GM23338 (cell line): ENCODE results near the gene TM9SF4. TPM values are rescaled to one million over a fixed set of nuclear protein-coding genes. Genes with fewer than 3 reads are reported as not detected.
"Not testable (repeated sequence)": the region's sequence is repeated elsewhere in the genome, so short reads cannot be mapped to it uniquely, and the experiment has no call there.

ENCODE experiments used
- ATAC-seq: fragments of 200-7000 bp; cut with Tn5 transposase; 3 replicates; pipeline ENCODE4 v1.9.1; 2020
- DNase-seq: peaks from one replicate; pipeline ENCODE4 v3.0.0-alpha.2; 2015; ENCODE audit warnings: low spot score
- H2AFZ ChIP-seq: fragments of 200-600 bp; sonication (generic); 2 replicates; pipeline ENCODE4 v1.8.0; 2016; ENCODE audit warnings: antibody characterized with exemption, mild to moderate bottlenecking, moderate library complexity
- H3F3A ChIP-seq: fragments of 200-600 bp; sonication (generic); replicated peaks from 2 replicates; pipeline ENCODE4 v1.8.0; 2017; ENCODE audit warnings: antibody characterized with exemption, mixed run types, low read depth
- H3K27ac ChIP-seq: fragments of 200-600 bp; sonication (generic); 2 replicates; pipeline ENCODE4 v1.6.1; 2016; ENCODE audit warnings: low read depth
- H3K27me3 ChIP-seq: fragments of 200-600 bp; sonication (generic); 2 replicates; pipeline ENCODE4 v1.8.0; 2016; ENCODE audit warnings: mild to moderate bottlenecking, mixed run types, moderate library complexity; ENCODE audit not compliant: insufficient read depth
- H3K36me3 ChIP-seq: fragments of 200-600 bp; sonication (generic); 2 replicates; pipeline ENCODE4 v1.8.0; 2016; ENCODE audit warnings: mild to moderate bottlenecking; ENCODE audit not compliant: insufficient read depth
- H3K4me1 ChIP-seq: fragments of 200-600 bp; sonication (generic); 2 replicates; pipeline ENCODE4 v1.8.0; 2016; ENCODE audit warnings: mild to moderate bottlenecking, moderate library complexity; ENCODE audit not compliant: insufficient read depth
- H3K4me2 ChIP-seq: fragments of 200-600 bp; sonication (generic); 2 replicates; pipeline ENCODE4 v1.7.1; 2017; ENCODE audit warnings: mixed run types
- H3K4me3 ChIP-seq: fragments of 200-600 bp; sonication (generic); 2 replicates; pipeline ENCODE4 v1.6.1; 2016; ENCODE audit warnings: mixed run types
- H3K79me2 ChIP-seq: fragments of 200-600 bp; sonication (generic); replicated peaks from 2 replicates; pipeline ENCODE4 v1.8.0; 2017; ENCODE audit warnings: mild to moderate bottlenecking; ENCODE audit not compliant: insufficient read depth
- H3K9me2 ChIP-seq: fragments of 200-600 bp; sonication (generic); 2 replicates; pipeline ENCODE4 v1.8.0; 2017; ENCODE audit not compliant: insufficient read depth
- H4K20me1 ChIP-seq: fragments of 200-600 bp; sonication (generic); replicated peaks from 2 replicates; pipeline ENCODE4 v1.8.0; 2017; ENCODE audit warnings: mild to moderate bottlenecking; ENCODE audit not compliant: insufficient read depth
- H3K27ac Mint-ChIP-seq: 2 replicates; pipeline ENCODE4 v1.8.0; 2020; ENCODE audit warnings: inconsistent platforms, mild to moderate bottlenecking, moderate library complexity, mixed read lengths
- H3K27me3 Mint-ChIP-seq: 3 replicates; pipeline ENCODE4 v1.8.0; 2022; ENCODE audit warnings: low read depth, mild to moderate bottlenecking, moderate library complexity, mixed read lengths, inconsistent platforms; ENCODE audit not compliant: insufficient read depth, poor library complexity
- H3K36me3 Mint-ChIP-seq: 3 replicates; pipeline ENCODE4 v1.8.0; 2021; ENCODE audit warnings: low read depth, mild to moderate bottlenecking, inconsistent platforms, moderate library complexity, mixed read lengths
- H3K4me1 Mint-ChIP-seq: 3 replicates; pipeline ENCODE4 v1.8.0; 2020; ENCODE audit warnings: mild to moderate bottlenecking, inconsistent platforms, mixed read lengths
- H3K4me3 Mint-ChIP-seq: 3 replicates; pipeline ENCODE4 v1.8.0; 2021; ENCODE audit warnings: moderate library complexity, mild to moderate bottlenecking, inconsistent platforms, mixed read lengths
- H3K9me3 Mint-ChIP-seq: 3 replicates; pipeline ENCODE4 v1.8.0; 2020; ENCODE audit warnings: moderate library complexity, mild to moderate bottlenecking, inconsistent platforms, mixed read lengths
- EZH2 ChIP-seq: fragments of 200-600 bp; sonication (generic); IDR thresholded peaks from one replicate; pipeline ENCODE4 v1.8.0; 2017; ENCODE audit warnings: antibody characterized with exemption, mild to moderate bottlenecking, low read depth; ENCODE audit not compliant: unreplicated experiment
- JUNB ChIP-seq: IDR thresholded peaks from one replicate; pipeline ENCODE4 v1.6.1; 2016; ENCODE audit warnings: antibody characterized with exemption; ENCODE audit not compliant: unreplicated experiment
- NANOG ChIP-seq: IDR thresholded peaks from 2 replicates; pipeline ENCODE4 v1.6.1; 2016; ENCODE audit warnings: antibody characterized with exemption, borderline replicate concordance
- POLR2AphosphoS5 ChIP-seq: IDR thresholded peaks from 2 replicates; pipeline ENCODE4 v1.6.1; 2016; ENCODE audit warnings: antibody characterized with exemption, low read depth
- ZNF331 ChIP-seq: fragments of 250-450 bp; sonication (Bioruptor Pico); IDR thresholded peaks from 2 replicates; pipeline ENCODE4 v1.5.0; 2020; ENCODE audit warnings: low read depth, mild to moderate bottlenecking, moderate library complexity
- ZNF462 ChIP-seq: fragments of 250-450 bp; sonication (Bioruptor Pico); IDR thresholded peaks from 2 replicates; pipeline ENCODE4 v1.5.0; 2020; ENCODE audit warnings: mild to moderate bottlenecking, moderate library complexity
- polyA plus RNA-seq: library from polyadenylated mRNA; unstranded; fragments of >200 nt; fragmentation: Nextera tagmentation; extraction: Ambion mirVana; gene quantifications from 2 replicates; pipeline ENCODE4 v1.2.1, GENCODE V29; 2016
- total RNA-seq: library from RNA; depleted of rRNA; stranded (reverse); fragments of >200 nt; shearing (Covaris generic); gene quantifications from 2 replicates; pipeline ENCODE4 v1.2.3, GENCODE V29; 2014

Gene TM9SF4
- total and polyA plus RNA-seq, 2 experiments from 2014 or later = 20.4 to 52.6 TPM

DNA sequence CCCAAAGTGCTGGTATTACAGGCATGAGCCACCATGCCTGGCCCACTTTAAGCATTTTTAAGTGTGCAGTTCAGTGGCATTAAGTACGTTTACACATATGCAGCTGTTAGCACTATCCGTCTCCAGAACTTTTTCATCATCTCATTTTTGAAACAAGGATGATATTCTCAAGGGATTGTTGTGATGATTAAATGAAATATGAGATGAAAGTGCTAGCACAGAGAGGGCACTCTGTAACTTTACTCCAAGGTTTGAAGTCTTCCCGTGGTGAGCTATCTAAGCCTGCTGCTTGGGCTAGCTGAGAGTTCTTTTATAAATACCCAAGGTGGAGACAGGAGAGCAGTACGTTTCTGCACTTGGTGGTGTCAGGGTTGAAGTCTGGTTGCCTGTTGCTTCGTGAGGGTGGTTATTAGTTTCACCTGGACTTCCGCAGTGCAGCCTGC lies 6.6 kb downstream of the TM9SF4 start:
- Histone ChIP-seq H3F3A (0 out of 2 replicates have a peak, but pooled peaks cover 5% of the 10 kb centered on the region), H2AFZ (no peak overlapping the region), H3K4me3 (no peak overlapping the region), H3K4me1 (peaks cover 12% of the 10 kb centered on the region), H3K4me2 (peak overlapping the region; percentile 41; the same call in 1 of the 2 replicates), H3K27ac (peak overlapping the region; percentile 17; the same call in 1 of the 2 replicates), H3K79me2 (peaks cover 100% of the 10 kb centered on the region), H3K27me3 (no peaks in the 10 kb centered on the region), H3K36me3 (no peaks in the 10 kb centered on the region), H4K20me1 (peaks cover 55% of the 10 kb centered on the region), H3K9me2 (no peaks in the 10 kb centered on the region)
- H3K27ac Mint-ChIP-seq = no peak overlapping the region
- DNase-seq = peak; percentile 19
- ATAC-seq = peak; percentile 41
- TF ChIP-seq POLR2AphosphoS5 = no peak
- TF ChIP-seq JUNB = no peak
- no peak for TF ChIP-seq EZH2
- H3K4me3 Mint-ChIP-seq = no peak overlapping the region
- H3K27me3 Mint-ChIP-seq = no peaks in the 10 kb centered on the region
- peaks cover 4% of the 10 kb centered on the region; the same call in 1 of the 3 replicates for H3K9me3 Mint-ChIP-seq
- H3K36me3 Mint-ChIP-seq = peaks cover 6% of the 10 kb centered on the region; the same call in 2 of the 3 replicates
- peaks cover 13% of the 10 kb centered on the region for H3K4me1 Mint-ChIP-seq

- not testable (repeated sequence) for H3K9me3 Mint-ChIP-seq, H3K27ac Mint-ChIP-seq, H3K4me3 ChIP-seq, H2AFZ ChIP-seq, H3K27me3 ChIP-seq, H3K4me1 Mint-ChIP-seq, H3K4me3 Mint-ChIP-seq, DNase-seq, H3K27me3 Mint-ChIP-seq, H3K36me3 Mint-ChIP-seq, H3K36me3 ChIP-seq, H3K9me2 ChIP-seq, H3F3A ChIP-seq, H3K4me2 ChIP-seq
- H3K79me2 ChIP-seq = peaks cover 94% of the 10 kb centered on the region
- ATAC-seq = peak; percentile 35
- H3K4me1 ChIP-seq = peaks cover 11% of the 10 kb centered on the region
- H4K20me1 ChIP-seq = peaks cover 52% of the 10 kb centered on the region
- H3K27ac ChIP-seq = peak overlapping the region; percentile 42; the same call in 1 of the 2 replicates
Observed at GRCh38 chr20:32116796-32117195, 7.3 kb downstream of the TM9SF4 start.

GRCh38 chr20:32118427-32118826 lies 8.9 kb downstream of the TM9SF4 start:
- Histone ChIP-seq H3K4me1 (peaks cover 11% of the 10 kb centered on the region), H4K20me1 (peaks cover 47% of the 10 kb centered on the region), H3K79me2 (peaks cover 80% of the 10 kb centered on the region)
- not testable (repeated sequence) for H3K4me2 ChIP-seq, H3K4me3 Mint-ChIP-seq, H2AFZ ChIP-seq, H3K4me3 ChIP-seq, ATAC-seq, H3K27me3 ChIP-seq, H3F3A ChIP-seq, DNase-seq, H3K27ac ChIP-seq, H3K9me2 ChIP-seq, H3K27ac Mint-ChIP-seq, H3K4me1 Mint-ChIP-seq, H3K36me3 ChIP-seq, H3K27me3 Mint-ChIP-seq
- H3K36me3 Mint-ChIP-seq = peaks cover 13% of the 10 kb centered on the region
- H3K9me3 Mint-ChIP-seq = peaks cover 17% of the 10 kb centered on the region

DNA sequence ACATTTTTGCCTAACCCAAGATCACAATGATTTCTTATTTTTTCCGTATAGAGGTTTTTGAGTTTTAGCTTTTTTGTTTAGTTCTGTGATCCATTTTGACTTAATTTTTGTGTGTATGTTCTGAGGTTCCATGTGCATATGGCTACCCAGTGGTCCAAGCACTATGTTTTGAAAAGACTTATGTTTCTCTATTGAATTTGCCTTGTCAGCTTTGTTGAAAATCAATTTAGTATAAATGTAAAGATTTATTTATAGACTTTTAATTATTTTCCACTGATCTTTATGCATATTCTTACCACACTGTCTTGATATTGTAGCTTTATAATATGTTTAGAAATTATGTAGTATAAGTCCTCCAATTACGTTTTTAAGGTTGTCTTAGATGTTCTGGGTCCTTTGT lies 10.2 kb downstream of the TM9SF4 start:
- ATAC-seq (no peak), DNase-seq (no peak)
- Mint-ChIP-seq H3K27me3 (peaks cover 2% of the 10 kb centered on the region), H3K4me3 (no peak overlapping the region), H3K36me3 (peaks cover 21% of the 10 kb centered on the region), H3K9me3 (peaks cover 24% of the 10 kb centered on the region), H3K27ac (no peak overlapping the region), H3K4me1 (peaks cover 8% of the 10 kb centered on the region)
- Histone ChIP-seq H3K4me1 (peaks cover 11% of the 10 kb centered on the region), H3F3A (0 out of 2 replicates have a peak, but pooled peaks cover 4% of the 10 kb centered on the region), H3K27ac (no peak overlapping the region), H4K20me1 (peaks cover 47% of the 10 kb centered on the region), H3K4me2 (no peak overlapping the region), H3K4me3 (no peak overlapping the region), H3K9me2 (no peaks in the 10 kb centered on the region), H3K79me2 (peaks cover 80% of the 10 kb centered on the region), H2AFZ (no peak overlapping the region), H3K36me3 (peaks cover 3% of the 10 kb centered on the region), H3K27me3 (no peaks in the 10 kb centered on the region)
- TF ChIP-seq NANOG (no peak), ZNF462 (no peak), ZNF331 (CRISPR knock-in tag) (no peak)
